Measurements from ENCODE around the gene WDR74.
A peak's percentile ranks its signal among the peaks of the same experiment; 100 is the strongest.
"Not testable (repeated sequence)": the region's sequence is repeated elsewhere in the genome, so short reads cannot be mapped to it uniquely, and the experiment has no call there.

Gene WDR74

GRCh38 chr11:62839050-62839945 lies at the start of gene WDR74:
TSS of gene WDR74 (minus strand) at chr11:62839590. CDS start at chr11:62839570, 20 bp downstream.
- peak; percentile 81 for DNase-seq

GRCh38 chr11:62889126-62889483 lies 49.7 kb upstream of the WDR74 start:
- no peak for DNase-seq

GRCh38 chr11:62888406-62888805 lies 49.0 kb upstream of the WDR74 start:
- no peak for DNase-seq

GRCh38 chr11:62885137-62885750 lies 45.9 kb upstream of the WDR74 start:
- DNase-seq, result no peak

- no peak for DNase-seq
Measured at GRCh38 chr11:62883673-62884072, 44.3 kb upstream of the WDR74 start.

- no peak for DNase-seq
Measured at GRCh38 chr11:62882788-62883501, 43.6 kb upstream of the WDR74 start.

- no peak for DNase-seq
Measured at GRCh38 chr11:62882431-62882749, 43.0 kb upstream of the WDR74 start.

GRCh38 chr11:62881579-62882430 lies 42.4 kb upstream of the WDR74 start:
- peak; percentile 85 for DNase-seq

- peak; percentile 85 for DNase-seq
Measured at GRCh38 chr11:62880803-62881578, 41.6 kb upstream of the WDR74 start, which contains the start of gene SLC3A2. TSS of gene SLC3A2 (plus strand) at chr11:62880896. CDS start at chr11:62881024, 128 bp downstream.

GRCh38 chr11:62880231-62880802 lies 40.9 kb upstream of the WDR74 start:
- DNase-seq, result no peak

- no peak for DNase-seq
Measured at GRCh38 chr11:62879235-62879978, 40.0 kb upstream of the WDR74 start.

- no peak for DNase-seq
Measured at GRCh38 chr11:62876712-62877111, 37.3 kb upstream of the WDR74 start.

GRCh38 chr11:62875698-62876478 lies 36.5 kb upstream of the WDR74 start:
- no peak for DNase-seq

GRCh38 chr11:62874851-62875250 lies 35.5 kb upstream of the WDR74 start:
- DNase-seq, result no peak

GRCh38 chr11:62865635-62866034 lies 26.2 kb upstream of the WDR74 start:
- no peak for DNase-seq

- no peak for DNase-seq
Measured at GRCh38 chr11:62863687-62864335, 24.4 kb upstream of the WDR74 start.

GRCh38 chr11:62861564-62862192 lies 22.3 kb upstream of the WDR74 start:
- not testable (repeated sequence) for DNase-seq

GRCh38 chr11:62860835-62861563 lies 21.6 kb upstream of the WDR74 start:
- no peak for DNase-seq
